MM.1S (cell line): Measurements from ENCODE around the gene TRIM29.

ENCODE experiments used
- EZH2 ChIP-seq: fragments of 300-600 bp; sonication (generic); optimal IDR thresholded peaks from 2 replicates; pipeline ENCODE3; 2017; ENCODE audit warnings: low read depth, mild to moderate bottlenecking, antibody characterized with exemption, low read length, mixed read lengths
- TF ChIP-seq, protein P1 (sequence below): fragments of 300-600 bp; sonication (generic); IDR thresholded peaks from 2 replicates; pipeline ENCODE4 v1.5.1; 2016; ENCODE audit warnings: antibody characterized with exemption, low read length, mixed read lengths

DNA sequence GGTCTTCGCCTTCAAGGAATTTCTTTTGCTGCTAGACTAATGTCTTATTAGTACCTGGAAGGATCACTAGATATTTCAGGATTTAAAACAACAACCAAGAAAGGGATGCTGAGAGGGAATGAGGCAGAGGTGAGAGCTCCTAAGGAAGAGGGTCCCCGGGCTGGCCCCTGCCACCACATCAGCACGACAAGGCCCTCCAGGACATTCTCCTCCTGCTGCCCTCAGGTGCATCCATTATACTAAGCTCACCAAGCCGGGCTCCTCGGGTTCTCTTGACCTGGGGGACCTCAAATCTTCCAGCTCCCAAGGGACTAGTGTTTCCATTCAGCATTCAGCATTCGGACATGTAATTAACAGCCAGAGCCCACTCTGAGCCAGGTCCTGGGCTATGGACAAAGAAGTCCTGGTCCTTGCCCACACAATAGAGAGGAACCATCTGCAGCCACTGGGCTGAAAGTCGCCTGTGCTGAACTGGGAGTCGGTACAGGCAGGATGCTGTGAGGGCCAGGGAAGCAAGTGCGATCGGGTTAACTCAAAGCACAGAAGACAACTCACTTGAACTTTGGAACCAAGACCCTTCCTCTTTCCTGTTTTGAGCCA is 43.6 kb upstream of the TRIM29 start:
- no peak for TF ChIP-seq EZH2
- TF ChIP-seq, protein P1, sequence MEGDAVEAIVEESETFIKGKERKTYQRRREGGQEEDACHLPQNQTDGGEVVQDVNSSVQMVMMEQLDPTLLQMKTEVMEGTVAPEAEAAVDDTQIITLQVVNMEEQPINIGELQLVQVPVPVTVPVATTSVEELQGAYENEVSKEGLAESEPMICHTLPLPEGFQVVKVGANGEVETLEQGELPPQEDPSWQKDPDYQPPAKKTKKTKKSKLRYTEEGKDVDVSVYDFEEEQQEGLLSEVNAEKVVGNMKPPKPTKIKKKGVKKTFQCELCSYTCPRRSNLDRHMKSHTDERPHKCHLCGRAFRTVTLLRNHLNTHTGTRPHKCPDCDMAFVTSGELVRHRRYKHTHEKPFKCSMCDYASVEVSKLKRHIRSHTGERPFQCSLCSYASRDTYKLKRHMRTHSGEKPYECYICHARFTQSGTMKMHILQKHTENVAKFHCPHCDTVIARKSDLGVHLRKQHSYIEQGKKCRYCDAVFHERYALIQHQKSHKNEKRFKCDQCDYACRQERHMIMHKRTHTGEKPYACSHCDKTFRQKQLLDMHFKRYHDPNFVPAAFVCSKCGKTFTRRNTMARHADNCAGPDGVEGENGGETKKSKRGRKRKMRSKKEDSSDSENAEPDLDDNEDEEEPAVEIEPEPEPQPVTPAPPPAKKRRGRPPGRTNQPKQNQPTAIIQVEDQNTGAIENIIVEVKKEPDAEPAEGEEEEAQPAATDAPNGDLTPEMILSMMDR, result no peak
